ENCODE measurements around the gene ARHGAP26. TPM values are rescaled to one million over a fixed set of nuclear protein-coding genes. Genes with fewer than 3 reads are reported as not detected.

ARHGAP26 gene
- total and polyA plus RNA-seq, 2 donors (not counting 3 experiments of a cell fraction or from before 2014, with no cell fraction given): 3.1 to 16.2 TPM

DNA sequence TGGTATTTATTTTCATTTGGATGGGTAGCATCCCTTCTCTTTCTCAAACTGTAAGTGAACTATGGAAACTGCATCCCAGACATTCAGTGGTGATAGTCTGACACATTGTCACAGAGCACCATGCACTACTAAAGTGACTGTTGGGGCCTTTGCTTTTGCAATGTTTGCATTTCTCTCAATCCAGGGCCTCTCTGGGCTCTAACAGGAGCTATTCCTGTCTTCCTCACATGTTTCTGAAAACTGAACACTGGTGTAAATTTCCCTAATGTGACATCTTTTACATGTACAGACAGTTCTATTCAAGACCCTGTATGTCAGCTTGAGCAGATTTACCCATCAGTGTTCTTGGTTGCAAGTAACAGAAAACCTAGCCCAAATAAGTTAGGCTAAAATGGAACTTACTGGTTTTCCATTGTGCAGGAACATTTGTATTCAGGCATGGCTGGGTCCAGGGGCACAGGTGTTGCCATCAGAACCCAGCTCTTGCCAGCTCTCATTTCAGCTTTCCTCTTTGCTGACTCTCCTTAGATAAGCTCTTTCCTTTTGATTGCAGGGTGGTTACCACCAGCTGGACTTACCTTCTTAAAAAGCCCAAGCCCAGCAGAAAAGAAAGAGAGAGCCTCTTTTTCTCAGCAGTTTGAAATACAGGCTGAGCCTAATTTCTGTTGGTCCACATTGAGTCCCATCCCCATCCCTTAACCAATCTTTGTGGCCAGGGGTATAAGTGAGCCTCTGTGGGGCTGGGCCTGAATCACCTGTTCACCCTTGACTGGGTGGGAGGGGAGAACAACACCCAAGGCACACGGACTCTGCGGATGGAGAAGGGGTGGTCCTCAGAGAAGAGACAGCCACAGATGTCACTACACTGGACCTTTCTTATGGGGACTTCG lies 399.0 kb downstream of the ARHGAP26 start:
- no peak overlapping the region for H3K9ac ChIP-seq (replicated peaks; ENCODE audit: extremely low read depth, insufficient read depth, low read length)
- CTCF ChIA-PET: interaction anchor here (0.5 to 1.4 kb wide), 2 partner anchors 14 to 222 kb away, joined by 3 read pairs; no protein-coding TSS in a partner anchor
- POLR2A ChIA-PET: no interaction called here
- no peaks in the 10 kb centered on the region for H3K79me2 ChIP-seq (ENCODE audit: control insufficient read depth, insufficient read depth, low read length)
- no peak for FAIRE-seq
- H3K36me3 ChIP-seq (ENCODE audit: control insufficient read depth in 2 of 2, extremely low read depth in 1 of 2, insufficient read depth in 2 of 2, low read length in 2 of 2): no peaks in the 10 kb centered on the region
- no peak for DNase-seq (ENCODE audit: low read depth, low spot score)
- no peaks in the 10 kb centered on the region for H3K9me3 ChIP-seq (replicated peaks; ENCODE audit: control insufficient read depth, insufficient read depth, low read length)
- H4K20me1 ChIP-seq (replicated peaks; ENCODE audit: control insufficient read depth, extremely low read depth, insufficient read depth, low read length): no peaks in the 10 kb centered on the region
- no peak overlapping the region for H3K4me2 ChIP-seq (ENCODE audit: insufficient read depth, low read length)
- no peaks in the 10 kb centered on the region for H3K4me1 ChIP-seq (ENCODE audit: control insufficient read depth, extremely low read depth, insufficient read depth, low read length)
- H3K9me1 ChIP-seq (replicated peaks; ENCODE audit: control insufficient read depth, extremely low read depth, insufficient read depth, low read length): no peaks in the 10 kb centered on the region
- H2AFZ ChIP-seq (ENCODE audit: low read depth, low read length): no peak overlapping the region
- intact Hi-C loops (cut with micrococcal nuclease) (no loop called here), dilution Hi-C loops (cut with MboI; ENCODE audit: extremely low pct_ligation_motif_present, low sequenced_read_pairs) (no loop called here)
- no peak overlapping the region for H3K27ac ChIP-seq (ENCODE audit: insufficient read depth, low read depth, low read length)
- no peak for TF ChIP-seq JUN (IDR thresholded peaks at IDR 0.05; ENCODE audit: borderline replicate concordance, insufficient read depth, insufficient read length, low read depth)
- TF ChIP-seq POLR2AphosphoS5 (IDR thresholded peaks at IDR 0.05; ENCODE audit: insufficient read depth, low read depth, low read length): no peak
- no peaks in the 10 kb centered on the region for H3K27me3 ChIP-seq (ENCODE audit: control insufficient read depth in 2 of 2, insufficient read depth in 2 of 2, low read length in 2 of 2)
- BruUV-seq (replicated peaks): no TSS peak
- no peak overlapping the region for H3K4me3 ChIP-seq (replicated peaks in 1 of 3; ENCODE audit: insufficient read depth in 1 of 3, low read depth in 1 of 3, low read length in 3 of 3)

DNA sequence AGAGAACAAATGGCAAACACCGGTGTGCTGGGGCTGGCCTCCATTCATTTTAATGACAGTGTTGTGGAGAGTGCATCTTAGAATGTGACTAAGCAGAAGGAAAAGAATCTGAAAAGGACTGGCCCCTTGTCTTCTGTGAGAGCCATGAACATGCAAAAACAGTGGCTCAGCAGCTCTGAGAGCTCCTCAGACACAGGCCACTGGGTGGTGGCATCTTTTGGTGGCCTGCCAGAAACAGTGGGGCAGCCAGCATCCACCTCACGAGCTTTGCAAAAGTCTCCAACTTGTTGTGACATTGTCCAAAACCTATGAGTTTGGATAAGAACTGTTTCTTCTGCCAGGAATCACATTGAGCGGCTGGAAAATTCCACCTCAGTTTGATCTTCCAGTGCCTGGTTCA lies 399.9 kb downstream of the ARHGAP26 start:
- Histone ChIP-seq H3K9me3 (replicated peaks; ENCODE audit: control insufficient read depth, insufficient read depth, low read length) (no peaks in the 10 kb centered on the region), H3K36me3 (ENCODE audit: control insufficient read depth in 2 of 2, extremely low read depth in 1 of 2, insufficient read depth in 2 of 2, low read length in 2 of 2) (no peaks in the 10 kb centered on the region), H2AFZ (ENCODE audit: low read depth, low read length) (no peak overlapping the region), H3K4me3 (replicated peaks in 1 of 3; ENCODE audit: insufficient read depth in 1 of 3, low read depth in 1 of 3, low read length in 3 of 3) (no peak overlapping the region), H3K4me1 (ENCODE audit: control insufficient read depth, extremely low read depth, insufficient read depth, low read length) (no peaks in the 10 kb centered on the region), H3K9ac (replicated peaks; ENCODE audit: extremely low read depth, insufficient read depth, low read length) (no peak overlapping the region), H3K27me3 (ENCODE audit: control insufficient read depth in 2 of 2, insufficient read depth in 2 of 2, low read length in 2 of 2) (no peaks in the 10 kb centered on the region), H3K9me1 (replicated peaks; ENCODE audit: control insufficient read depth, extremely low read depth, insufficient read depth, low read length) (no peaks in the 10 kb centered on the region), H3K79me2 (ENCODE audit: control insufficient read depth, insufficient read depth, low read length) (no peaks in the 10 kb centered on the region), H3K4me2 (ENCODE audit: insufficient read depth, low read length) (no peak overlapping the region), H3K27ac (ENCODE audit: insufficient read depth, low read depth, low read length) (no peak overlapping the region), H4K20me1 (replicated peaks; ENCODE audit: control insufficient read depth, extremely low read depth, insufficient read depth, low read length) (no peaks in the 10 kb centered on the region)
- CTCF ChIA-PET: no interaction called here
- TF ChIP-seq POLR2A (IDR thresholded peaks at IDR 0.05; ENCODE audit: low read depth, low read length): no peak
- TF ChIP-seq MYC (IDR thresholded peaks at IDR 0.05; ENCODE audit: low read depth, low read length): no peak
- FAIRE-seq (no peak), DNase-seq (ENCODE audit: low read depth, low spot score) (no peak)
- dilution Hi-C loops (cut with MboI; ENCODE audit: extremely low pct_ligation_motif_present, low sequenced_read_pairs) (no loop called here), intact Hi-C loops (cut with micrococcal nuclease) (no loop called here)
- POLR2A ChIA-PET: no interaction called here
- no TSS peak for BruUV-seq (replicated peaks)
